Natural killer cell (primary cell): ENCODE results near the gene CD93. TPM values are rescaled to one million over a fixed set of nuclear protein-coding genes. Genes with fewer than 3 reads are reported as not detected.

Source experiments
- ATAC-seq, 3 donors: fragments of 150-1000 bp in 2 of 3; fragments of 200-7000 bp in 1 of 3; cut with Tn5 transposase; 1 replicate in 1 of 3; 2 replicates in 2 of 3; pipeline ENCODE4 v1.10.0; 2021; ENCODE audit warnings: mild to moderate bottlenecking in 2 of 3, moderate library complexity in 2 of 3
- DNase-seq, 2 donors: peaks; one replicate each; pipeline versions ENCODE4 v3.0.0 to v3.0.0-alpha.2; 2013 to 2021; ENCODE audit warnings: mixed read lengths in 1 of 2
- H3K27ac ChIP-seq: one replicate; pipeline ENCODE4 v1.5.1; 2013; ENCODE audit warnings: mild to moderate bottlenecking, low read length
- H3K27me3 ChIP-seq: one replicate; pipeline ENCODE4 v1.6.1; 2013; ENCODE audit warnings: low read length; ENCODE audit not compliant: control insufficient read depth, insufficient read depth
- H3K36me3 ChIP-seq: one replicate; pipeline ENCODE4 v1.6.1; 2013; ENCODE audit warnings: low read length; ENCODE audit not compliant: control insufficient read depth, insufficient read depth
- H3K4me1 ChIP-seq: one replicate; pipeline ENCODE4 v1.6.1; 2013; ENCODE audit warnings: low read length; ENCODE audit not compliant: control insufficient read depth, insufficient read depth
- H3K4me3 ChIP-seq: one replicate; pipeline ENCODE4 v1.5.1; 2013; ENCODE audit warnings: low read length
- H3K9me3 ChIP-seq: one replicate; pipeline ENCODE4 v1.6.1; 2013; ENCODE audit warnings: low read length; ENCODE audit not compliant: control insufficient read depth, insufficient read depth
- H3K27ac Mint-ChIP-seq, 2 donors: one replicate each; pipeline ENCODE4 v1.8.0; 2022; ENCODE audit warnings: mild to moderate bottlenecking in 2 of 2, mixed read lengths in 2 of 2, moderate library complexity in 1 of 2
- H3K27me3 Mint-ChIP-seq, 2 donors: one replicate each; pipeline ENCODE4 v1.8.0; 2022; ENCODE audit warnings: low read depth in 2 of 2, mixed read lengths in 2 of 2
- H3K36me3 Mint-ChIP-seq: one replicate; pipeline ENCODE4 v1.8.0; 2022; ENCODE audit warnings: mixed read lengths
- H3K4me1 Mint-ChIP-seq, 2 donors: one replicate each; pipeline ENCODE4 v1.8.0; 2022; ENCODE audit warnings: mixed read lengths in 2 of 2
- H3K4me3 Mint-ChIP-seq: one replicate; pipeline ENCODE4 v1.8.0; 2022; ENCODE audit warnings: mild to moderate bottlenecking, moderate library complexity, mixed read lengths
- H3K9me3 Mint-ChIP-seq, 2 donors: one replicate each; pipeline ENCODE4 v1.8.0; 2022; ENCODE audit warnings: mixed read lengths in 2 of 2
- WGBS: methylation state at CpG from one replicate; pipeline ENCODE4 v1.1.7; 2013; ENCODE audit warnings: missing lambda C conversion rate; ENCODE audit not compliant: insufficient coverage; 5-methylcytosine and 5-hydroxymethylcytosine counted together
- intact Hi-C: fragments of 100-400 bp; cut with micrococcal nuclease; formaldehyde crosslinking; loops from one replicate; pipeline ENCODE4 v1.14.2; 2022
- total RNA-seq, 4 donors: library from RNA; stranded (reverse); fragments of 120-200 nt in 1 of 4; gene quantifications; one replicate each; pipeline versions ENCODE4 v1.2.3 to v1.2.4, GENCODE V29; 2013 to 2022
- TF ChIP-seq, protein P1 (sequence below): fragments of 200-600 bp; IDR thresholded peaks from one replicate; pipeline ENCODE4 v1.8.0; 2022; ENCODE audit warnings: antibody characterized with exemption

The CD93 gene
- total RNA-seq, 3 donors from 2014 or later (not counting 1 experiment from before 2014, with no cell fraction given) = 8.0 to 17.9 (median 17.2) TPM

DNA sequence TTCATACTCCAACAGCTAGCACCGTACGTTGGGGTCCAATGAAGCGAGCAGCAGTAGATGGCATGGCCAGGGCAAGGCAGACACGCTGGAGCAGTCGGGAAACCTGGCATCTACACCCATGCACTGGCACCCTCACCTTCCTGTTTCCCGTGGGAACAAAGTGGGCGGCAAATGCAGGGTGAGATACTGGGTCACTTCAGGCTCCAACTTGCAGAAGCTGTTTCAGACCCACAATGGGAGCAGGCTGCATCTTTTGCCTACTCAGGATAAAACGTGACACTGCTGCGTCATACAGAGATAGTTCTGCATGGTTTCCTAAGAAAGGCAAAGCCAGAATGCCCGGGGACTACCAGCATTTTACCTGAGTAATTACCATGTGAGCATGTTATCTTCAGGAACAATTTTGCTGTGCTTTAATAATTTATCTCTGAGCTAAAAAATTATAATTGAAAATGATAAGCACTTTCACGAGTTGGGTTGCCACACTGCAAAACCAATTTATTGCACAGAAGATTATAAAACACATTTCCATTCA is 10.9 kb upstream of the CD93 start:
- H3K27me3 Mint-ChIP-seq = peaks cover 0 to 7% of the 10 kb centered on the region in 2 donors
- intact Hi-C loops = no loop called here
- H3K4me3 Mint-ChIP-seq = no peak overlapping the region
- Histone ChIP-seq H3K9me3 (no peaks in the 10 kb centered on the region), H3K36me3 (no peaks in the 10 kb centered on the region), H3K27ac (no peak overlapping the region), H3K4me1 (no peaks in the 10 kb centered on the region), H3K4me3 (no peak overlapping the region), H3K27me3 (no peaks in the 10 kb centered on the region)
- TF ChIP-seq, protein P1, sequence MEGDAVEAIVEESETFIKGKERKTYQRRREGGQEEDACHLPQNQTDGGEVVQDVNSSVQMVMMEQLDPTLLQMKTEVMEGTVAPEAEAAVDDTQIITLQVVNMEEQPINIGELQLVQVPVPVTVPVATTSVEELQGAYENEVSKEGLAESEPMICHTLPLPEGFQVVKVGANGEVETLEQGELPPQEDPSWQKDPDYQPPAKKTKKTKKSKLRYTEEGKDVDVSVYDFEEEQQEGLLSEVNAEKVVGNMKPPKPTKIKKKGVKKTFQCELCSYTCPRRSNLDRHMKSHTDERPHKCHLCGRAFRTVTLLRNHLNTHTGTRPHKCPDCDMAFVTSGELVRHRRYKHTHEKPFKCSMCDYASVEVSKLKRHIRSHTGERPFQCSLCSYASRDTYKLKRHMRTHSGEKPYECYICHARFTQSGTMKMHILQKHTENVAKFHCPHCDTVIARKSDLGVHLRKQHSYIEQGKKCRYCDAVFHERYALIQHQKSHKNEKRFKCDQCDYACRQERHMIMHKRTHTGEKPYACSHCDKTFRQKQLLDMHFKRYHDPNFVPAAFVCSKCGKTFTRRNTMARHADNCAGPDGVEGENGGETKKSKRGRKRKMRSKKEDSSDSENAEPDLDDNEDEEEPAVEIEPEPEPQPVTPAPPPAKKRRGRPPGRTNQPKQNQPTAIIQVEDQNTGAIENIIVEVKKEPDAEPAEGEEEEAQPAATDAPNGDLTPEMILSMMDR = no peak
- 88% methylated on average over 9 of the region's 11 CpGs for WGBS
- DNase-seq (no peak), ATAC-seq (no peak)
- peaks cover 0 to 12% of the 10 kb centered on the region in 2 donors for H3K4me1 Mint-ChIP-seq
- H3K27ac Mint-ChIP-seq = no peak overlapping the region
- H3K36me3 Mint-ChIP-seq = no peaks in the 10 kb centered on the region
- H3K9me3 Mint-ChIP-seq = no peaks in the 10 kb centered on the region

DNA sequence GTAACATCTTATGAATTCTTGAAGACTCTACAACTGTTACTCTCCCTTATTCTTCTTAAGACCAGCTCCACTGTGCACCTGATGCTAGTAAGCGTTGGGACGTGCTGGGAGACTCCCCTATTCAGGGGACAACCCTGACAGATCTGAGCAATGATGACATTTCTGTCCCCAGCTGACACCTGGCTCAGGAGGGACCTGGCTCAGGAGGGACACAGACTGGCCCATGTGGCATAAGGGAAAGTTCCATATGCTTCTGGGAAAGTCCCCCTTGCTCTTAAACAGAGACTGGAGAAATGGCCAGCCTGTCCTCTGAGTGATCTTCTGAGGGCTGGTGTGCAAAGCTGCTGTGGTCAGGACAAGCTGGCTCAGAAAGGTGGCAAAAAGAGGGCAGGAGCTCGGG is 10.0 kb upstream of the CD93 start:
- H3K27me3 ChIP-seq = no peaks in the 10 kb centered on the region
- intact Hi-C loops = no loop called here
- Mint-ChIP-seq H3K27me3 (peaks cover 0 to 7% of the 10 kb centered on the region in 2 donors), H3K4me1 (peaks cover 0 to 12% of the 10 kb centered on the region in 2 donors), H3K27ac (no peak overlapping the region), H3K9me3 (no peaks in the 10 kb centered on the region), H3K4me3 (no peak overlapping the region), H3K36me3 (no peaks in the 10 kb centered on the region)
- WGBS = 73% methylated on average over 3 of the region's 3 CpGs
- H3K4me1 ChIP-seq = no peaks in the 10 kb centered on the region
- H3K9me3 ChIP-seq = no peaks in the 10 kb centered on the region
- no peak for DNase-seq
- H3K4me3 ChIP-seq = no peak overlapping the region
- TF ChIP-seq, protein P1 = no peak
- no peak overlapping the region for H3K27ac ChIP-seq
- no peaks in the 10 kb centered on the region for H3K36me3 ChIP-seq
- ATAC-seq = no peak

DNA sequence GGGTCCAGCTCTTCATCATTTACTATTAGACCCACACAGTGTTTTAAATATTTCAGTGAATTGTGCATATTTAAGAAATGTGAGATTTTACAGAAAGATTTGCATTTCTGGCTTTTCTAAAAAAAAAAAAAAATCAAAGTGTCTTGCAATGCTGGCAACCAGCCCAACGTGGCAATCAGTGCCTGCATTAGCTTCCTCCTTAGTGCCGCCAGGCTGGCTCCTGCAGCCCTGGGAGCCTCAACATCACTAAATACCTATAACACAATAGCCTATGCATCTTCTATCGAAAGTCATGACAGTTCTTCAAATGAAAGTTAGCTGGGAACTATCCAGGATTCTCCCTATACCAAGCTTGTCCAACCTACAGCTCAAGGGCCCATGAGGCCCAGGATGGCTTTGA is 9.4 kb upstream of the CD93 start:
- no peak overlapping the region for H3K27ac ChIP-seq
- Mint-ChIP-seq H3K4me3 (no peak overlapping the region), H3K9me3 (no peaks in the 10 kb centered on the region), H3K27me3 (peaks cover 0 to 7% of the 10 kb centered on the region in 2 donors), H3K36me3 (no peaks in the 10 kb centered on the region), H3K27ac (no peak overlapping the region), H3K4me1 (peaks cover 0 to 8% of the 10 kb centered on the region in 2 donors)
- WGBS = 68% methylated on average over 3 of the region's 3 CpGs
- DNase-seq = no peak
- H3K4me1 ChIP-seq = no peaks in the 10 kb centered on the region
- intact Hi-C loops = no loop called here
- H3K9me3 ChIP-seq = no peaks in the 10 kb centered on the region
- ATAC-seq = no peak
- H3K4me3 ChIP-seq = no peak overlapping the region
- TF ChIP-seq, protein P1 = no peak
- H3K36me3 ChIP-seq = no peaks in the 10 kb centered on the region
- no peaks in the 10 kb centered on the region for H3K27me3 ChIP-seq

DNA sequence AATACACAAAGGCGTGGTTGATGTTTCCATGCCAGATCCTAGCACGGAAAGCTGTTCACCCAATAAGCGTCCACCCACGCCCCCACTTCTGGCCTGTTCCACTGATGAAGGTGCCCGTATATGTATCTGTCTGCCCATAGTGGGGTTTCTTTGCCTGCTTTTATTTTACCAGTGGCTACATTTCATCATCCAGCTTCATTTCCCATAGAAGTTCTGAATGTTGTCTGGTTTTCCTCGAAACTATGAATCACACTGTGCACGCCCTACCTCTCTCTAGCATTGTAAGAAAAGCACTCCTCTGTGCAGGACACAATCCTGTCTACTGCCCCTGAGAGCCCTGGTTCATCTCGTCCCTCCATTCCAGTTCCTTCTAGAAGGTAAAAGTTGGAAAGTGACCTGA is 8.8 kb upstream of the CD93 start:
- TF ChIP-seq, protein P1 = no peak
- H3K27me3 ChIP-seq = no peaks in the 10 kb centered on the region
- no peak for DNase-seq
- peaks cover 0 to 7% of the 10 kb centered on the region in 2 donors for H3K27me3 Mint-ChIP-seq
- no peak overlapping the region for H3K4me3 Mint-ChIP-seq
- WGBS = 87% methylated on average over 8 of the region's 8 CpGs
- H3K27ac ChIP-seq = no peak overlapping the region
- H3K9me3 Mint-ChIP-seq = no peaks in the 10 kb centered on the region
- H3K4me1 Mint-ChIP-seq = peaks cover 0 to 7% of the 10 kb centered on the region in 2 donors
- no peak overlapping the region for H3K4me3 ChIP-seq
- no peaks in the 10 kb centered on the region for H3K4me1 ChIP-seq
- H3K36me3 Mint-ChIP-seq = no peaks in the 10 kb centered on the region
- no peak for ATAC-seq
- H3K27ac Mint-ChIP-seq = no peak overlapping the region
- intact Hi-C loops = no loop called here
- no peaks in the 10 kb centered on the region for H3K9me3 ChIP-seq
- no peaks in the 10 kb centered on the region for H3K36me3 ChIP-seq
